Heart left ventricle (tissue), 13 donors: ENCODE results near the gene TLCD3A.

Source experiments
- CTCF ChIP-seq, 12 donors: fragments of 200-600 bp; sonication (generic) in 4 of 12; IDR thresholded peaks; one replicate each; pipeline versions ENCODE4 v1.5.0 to v1.8.0; 2018 to 2022; ENCODE audit warnings: antibody characterized with exemption in 12 of 12, mild to moderate bottlenecking in 5 of 12
- POLR2A ChIP-seq, 2 donors: fragments of 450-650 bp; IDR thresholded peaks; one replicate each; pipeline ENCODE4 v1.6.1; 2017; ENCODE audit warnings: antibody characterized with exemption in 2 of 2, mild to moderate bottlenecking in 2 of 2, moderate library complexity in 2 of 2
- donor health status: ischemic (EF 13 %, LVEDD 7.1; RV severe dilation, severe dysfunction).
- donor health status: DM: no; HTN: yes; CAD: no.
- donor health status: DM: no; HTN: no; CAD: no.
- donor health status: ischemic (EF 25% LVEDD 6.9; RV normal size, moderate dysfunction).
- donor health status: ischemic (EF 25% LVEDD 5.7; RV mildly dilated, moderate dysfunction).
- donor health status: ischemic (EF 35%, LVEDD 5.7; RV mildly dilated, moderate dysfunction).
- donor health status: nonischemic (EF 11% LVEDD 7.7; RV severe dilation, severe dysfunction).
- donor health status: DM: yes; HTN: yes; CAD: no.
- donor health status: PGD.
- donor health status: ischemic (EF 29% LVEDD 5.4; RV normal size, mild dysfunction).
- donor health status: nonischemic (EF 23%, LVEDD 6.1; RV moderate dilation, normal function).

- TF ChIP-seq CTCF (IDR thresholded peaks at IDR 0.05) = no peak
- TF ChIP-seq POLR2A (IDR thresholded peaks at IDR 0.05) = no peak
Observed at GRCh38 chr17:685006-685405, 47.4 kb upstream of the TLCD3A start.
